HG02973 (cell line): Measurements from ENCODE around the gene TMEM271.
"Not testable (repeated sequence)": the region's sequence is repeated elsewhere in the genome, so short reads cannot be mapped to it uniquely, and the experiment has no call there.

Source experiments
- ATAC-seq: cut with Tn5 transposase; IDR thresholded peaks from one replicate; pipeline ENCODE4 v1.9.1; 2021; ENCODE audit warnings: moderate library complexity; ENCODE audit not compliant: unreplicated experiment

TMEM271 gene

GRCh38 chr4:610411-611261, 34.5 kb upstream of the TMEM271 start:
- no peak for ATAC-seq

- ATAC-seq: no peak
These were observed 33.4 kb upstream of the TMEM271 start for GRCh38 chr4:609400-610050.

- no peak for ATAC-seq
These were observed 32.1 kb upstream of the TMEM271 start for GRCh38 chr4:608236-608635.

GRCh38 chr4:605702-606425, 29.8 kb upstream of the TMEM271 start:
- ATAC-seq: no peak

GRCh38 chr4:604131-604530, 28.0 kb upstream of the TMEM271 start:
- ATAC-seq: no peak

- ATAC-seq: no peak
These were observed 26.5 kb upstream of the TMEM271 start for GRCh38 chr4:602559-602942.

GRCh38 chr4:601612-602558, 25.8 kb upstream of the TMEM271 start:
- no peak for ATAC-seq

GRCh38 chr4:600850-601515, 24.9 kb upstream of the TMEM271 start:
- no peak for ATAC-seq

- no peak for ATAC-seq
These were observed 24.1 kb upstream of the TMEM271 start for GRCh38 chr4:600166-600565.

- ATAC-seq: no peak
These were observed 22.8 kb upstream of the TMEM271 start for GRCh38 chr4:598925-599324.

GRCh38 chr4:592825-593520, 16.9 kb upstream of the TMEM271 start:
- ATAC-seq: no peak

- not testable (repeated sequence) for ATAC-seq
These were observed 16.1 kb upstream of the TMEM271 start for GRCh38 chr4:592178-592577.

GRCh38 chr4:590313-590841, 14.3 kb upstream of the TMEM271 start:
- ATAC-seq: no peak

GRCh38 chr4:589219-589963, 13.3 kb upstream of the TMEM271 start:
- ATAC-seq: no peak

GRCh38 chr4:588351-588849, 12.3 kb upstream of the TMEM271 start:
- ATAC-seq: no peak

GRCh38 chr4:587671-588350, 11.7 kb upstream of the TMEM271 start:
- no peak for ATAC-seq

GRCh38 chr4:583820-584219, 7.7 kb upstream of the TMEM271 start:
- ATAC-seq: no peak
